ENCODE data around the gene HINT3.

The HINT3 gene

GRCh38 chr6:125991653-125992052, 35.1 kb downstream of the HINT3 start:
- Histone ChIP-seq H3K4me2 (ENCODE audit: low read depth, low read length, poor library complexity, severe bottlenecking) (peak overlapping the region; percentile 30), H3K9me2 (replicated peaks; ENCODE audit: low read depth, low read length) (no peaks in the 10 kb centered on the region), H3K4me3 (ENCODE audit: low read length, poor library complexity, severe bottlenecking) (peak overlapping the region; percentile 12), H3K79me2 (ENCODE audit: insufficient read depth, low read length) (peaks cover 42% of the 10 kb centered on the region), H3K9ac (ENCODE audit: low read depth, low read length, poor library complexity, severe bottlenecking) (no peak overlapping the region), H3K36me3 (ENCODE audit: insufficient read depth, low read length) (no peaks in the 10 kb centered on the region), H3K27me3 (ENCODE audit: insufficient read depth, low read length, poor library complexity, severe bottlenecking) (no peaks in the 10 kb centered on the region), H2AFZ (ENCODE audit: low read length) (no peak overlapping the region), H3K9me3 (ENCODE audit: insufficient read depth, low read depth, low read length) (no peaks in the 10 kb centered on the region), H4K20me1 (ENCODE audit: insufficient read depth, low read length, poor library complexity, severe bottlenecking) (peaks cover 13% of the 10 kb centered on the region), H3F3A (ENCODE audit: low read depth) (0 out of 2 replicates have a peak, but pooled peaks cover 5% of the 10 kb centered on the region), H3K4me1 (ENCODE audit: insufficient read depth, low read length, poor library complexity, severe bottlenecking) (peaks cover 67% of the 10 kb centered on the region)
- TF ChIP-seq CTCF (conservative IDR thresholded peaks at IDR 0.05; ENCODE audit: low read length) (no peak), EZH2phosphoT487 (IDR thresholded peaks at IDR 0.05; ENCODE audit: borderline replicate concordance) (no peak)

- H2AFZ ChIP-seq (ENCODE audit: low read length): no peak overlapping the region
- no peaks in the 10 kb centered on the region for H3K9me2 ChIP-seq (replicated peaks; ENCODE audit: low read depth, low read length)
- H3F3A ChIP-seq (ENCODE audit: low read depth): no peaks in the 10 kb centered on the region
- peaks cover 38% of the 10 kb centered on the region for H3K4me1 ChIP-seq (ENCODE audit: insufficient read depth, low read length, poor library complexity, severe bottlenecking)
- peaks cover 7% of the 10 kb centered on the region for H4K20me1 ChIP-seq (ENCODE audit: insufficient read depth, low read length, poor library complexity, severe bottlenecking)
- H3K4me3 ChIP-seq (ENCODE audit: low read length, poor library complexity, severe bottlenecking): no peak overlapping the region
- H3K79me2 ChIP-seq (ENCODE audit: insufficient read depth, low read length): peaks cover 19% of the 10 kb centered on the region
- peaks cover 18% of the 10 kb centered on the region; the same call in 1 of the 2 replicates for H3K36me3 ChIP-seq (ENCODE audit: insufficient read depth, low read length)
- no peak overlapping the region for H3K9ac ChIP-seq (ENCODE audit: low read depth, low read length, poor library complexity, severe bottlenecking)
- TF ChIP-seq CTCF (conservative IDR thresholded peaks at IDR 0.05; ENCODE audit: low read length) (no peak), EZH2phosphoT487 (IDR thresholded peaks at IDR 0.05; ENCODE audit: borderline replicate concordance) (no peak)
- H3K9me3 ChIP-seq (ENCODE audit: insufficient read depth, low read depth, low read length): no peaks in the 10 kb centered on the region
- H3K27me3 ChIP-seq (ENCODE audit: insufficient read depth, low read length, poor library complexity, severe bottlenecking): no peaks in the 10 kb centered on the region
- no peak overlapping the region for H3K4me2 ChIP-seq (ENCODE audit: low read depth, low read length, poor library complexity, severe bottlenecking)
Measured at GRCh38 chr6:125994670-125995488, 38.3 kb downstream of the HINT3 start.

- H3K4me2 ChIP-seq (ENCODE audit: low read depth, low read length, poor library complexity, severe bottlenecking): peak overlapping the region; percentile 2
- peaks cover 26% of the 10 kb centered on the region; the same call in 1 of the 2 replicates for H3K36me3 ChIP-seq (ENCODE audit: insufficient read depth, low read length)
- H3K4me3 ChIP-seq (ENCODE audit: low read length, poor library complexity, severe bottlenecking): no peak overlapping the region
- no peak overlapping the region for H3K9ac ChIP-seq (ENCODE audit: low read depth, low read length, poor library complexity, severe bottlenecking)
- H2AFZ ChIP-seq (ENCODE audit: low read length): no peak overlapping the region
- H3K4me1 ChIP-seq (ENCODE audit: insufficient read depth, low read length, poor library complexity, severe bottlenecking): peaks cover 29% of the 10 kb centered on the region
- H3F3A ChIP-seq (ENCODE audit: low read depth): no peaks in the 10 kb centered on the region
- TF ChIP-seq CTCF (conservative IDR thresholded peaks at IDR 0.05; ENCODE audit: low read length) (peak; percentile 99), EZH2phosphoT487 (IDR thresholded peaks at IDR 0.05; ENCODE audit: borderline replicate concordance) (no peak)
- peaks cover 11% of the 10 kb centered on the region; the same call in 1 of the 2 replicates for H3K79me2 ChIP-seq (ENCODE audit: insufficient read depth, low read length)
- no peaks in the 10 kb centered on the region for H3K9me2 ChIP-seq (replicated peaks; ENCODE audit: low read depth, low read length)
- no peaks in the 10 kb centered on the region for H3K27me3 ChIP-seq (ENCODE audit: insufficient read depth, low read length, poor library complexity, severe bottlenecking)
- H4K20me1 ChIP-seq (ENCODE audit: insufficient read depth, low read length, poor library complexity, severe bottlenecking): peaks cover 2% of the 10 kb centered on the region
- no peaks in the 10 kb centered on the region for H3K9me3 ChIP-seq (ENCODE audit: insufficient read depth, low read depth, low read length)
Measured at GRCh38 chr6:125995972-125996580, 39.5 kb downstream of the HINT3 start.
